GM21390 (cell line): ENCODE data around the gene RAB24.
"Not testable (repeated sequence)": the region's sequence is repeated elsewhere in the genome, so short reads cannot be mapped to it uniquely, and the experiment has no call there.

Source experiments
- ATAC-seq: cut with Tn5 transposase; IDR thresholded peaks from one replicate; pipeline ENCODE4 v1.9.1; 2021; ENCODE audit not compliant: unreplicated experiment

RAB24 gene

GRCh38 chr5:177311723-177312648 lies 8.5 kb upstream of the RAB24 start, which contains the start of gene MXD3:
MXD3 (minus strand) TSS chr5:177311898; CDS start chr5:177311830, 68 bp downstream.
- ATAC-seq, result peak; percentile 65

- ATAC-seq, result no peak
Observed at GRCh38 chr5:177311392-177311722, 7.8 kb upstream of the RAB24 start.

GRCh38 chr5:177310757-177311391 lies 7.4 kb upstream of the RAB24 start:
- peak; percentile 36 for ATAC-seq

- ATAC-seq, result no peak
Observed at GRCh38 chr5:177310332-177310731, 6.8 kb upstream of the RAB24 start.

GRCh38 chr5:177309351-177310191 lies 6.1 kb upstream of the RAB24 start:
- no peak for ATAC-seq

- no peak for ATAC-seq
Observed at GRCh38 chr5:177308740-177309139, 5.2 kb upstream of the RAB24 start.

GRCh38 chr5:177307544-177308363 lies 4.2 kb upstream of the RAB24 start:
- ATAC-seq, result no peak

- ATAC-seq, result no peak
Observed at GRCh38 chr5:177306674-177307543, 3.4 kb upstream of the RAB24 start.

- not testable (repeated sequence) for ATAC-seq
Observed at GRCh38 chr5:177306103-177306640, 2.7 kb upstream of the RAB24 start.

GRCh38 chr5:177304392-177305119 lies 1.0 kb upstream of the RAB24 start:
- no peak for ATAC-seq

- ATAC-seq, result no peak
Observed at GRCh38 chr5:177303925-177304391, 439 bp upstream of the RAB24 start.

- ATAC-seq, result no peak
Observed at GRCh38 chr5:177302354-177303110, 987 bp downstream of the RAB24 start.

- ATAC-seq, result no peak
Observed at GRCh38 chr5:177301503-177302165, 1.9 kb downstream of the RAB24 start.

- no peak for ATAC-seq
Observed at GRCh38 chr5:177300951-177301350, 2.6 kb downstream of the RAB24 start.

GRCh38 chr5:177300236-177300880 lies 3.2 kb downstream of the RAB24 start:
- ATAC-seq, result peak; percentile 36

GRCh38 chr5:177299697-177300096 lies 3.8 kb downstream of the RAB24 start:
- ATAC-seq, result no peak

- no peak for ATAC-seq
Observed at GRCh38 chr5:177297922-177298321, 5.6 kb downstream of the RAB24 start.
